ENCODE data around the gene HIVEP1.

The HIVEP1 gene

DNA sequence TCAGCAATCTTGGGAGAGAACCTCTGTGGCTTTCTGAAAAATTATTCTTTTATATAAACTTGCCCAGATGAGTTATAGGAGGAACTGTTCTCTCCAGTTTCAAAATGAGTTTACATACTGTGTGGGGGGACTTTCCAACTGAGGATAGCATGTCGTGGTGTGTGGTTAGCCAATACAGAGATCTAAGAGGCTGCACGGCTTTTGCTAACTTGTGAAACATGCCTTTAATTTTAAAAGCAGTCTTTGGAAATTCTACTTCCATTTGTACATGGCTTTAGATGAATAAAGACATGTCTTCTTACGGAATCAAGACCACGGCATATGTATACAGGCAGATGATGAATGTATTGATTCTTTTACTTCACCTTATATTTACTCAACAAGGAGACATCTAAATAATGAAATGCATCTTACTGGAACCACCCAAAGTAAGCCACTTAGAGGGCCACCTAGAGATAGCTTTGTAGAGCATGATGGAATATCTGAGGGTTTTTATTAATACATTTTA lies 39.8 kb downstream of the HIVEP1 start:
- H3K27ac ChIP-seq = no peak overlapping the region
- TF ChIP-seq, protein P1, sequence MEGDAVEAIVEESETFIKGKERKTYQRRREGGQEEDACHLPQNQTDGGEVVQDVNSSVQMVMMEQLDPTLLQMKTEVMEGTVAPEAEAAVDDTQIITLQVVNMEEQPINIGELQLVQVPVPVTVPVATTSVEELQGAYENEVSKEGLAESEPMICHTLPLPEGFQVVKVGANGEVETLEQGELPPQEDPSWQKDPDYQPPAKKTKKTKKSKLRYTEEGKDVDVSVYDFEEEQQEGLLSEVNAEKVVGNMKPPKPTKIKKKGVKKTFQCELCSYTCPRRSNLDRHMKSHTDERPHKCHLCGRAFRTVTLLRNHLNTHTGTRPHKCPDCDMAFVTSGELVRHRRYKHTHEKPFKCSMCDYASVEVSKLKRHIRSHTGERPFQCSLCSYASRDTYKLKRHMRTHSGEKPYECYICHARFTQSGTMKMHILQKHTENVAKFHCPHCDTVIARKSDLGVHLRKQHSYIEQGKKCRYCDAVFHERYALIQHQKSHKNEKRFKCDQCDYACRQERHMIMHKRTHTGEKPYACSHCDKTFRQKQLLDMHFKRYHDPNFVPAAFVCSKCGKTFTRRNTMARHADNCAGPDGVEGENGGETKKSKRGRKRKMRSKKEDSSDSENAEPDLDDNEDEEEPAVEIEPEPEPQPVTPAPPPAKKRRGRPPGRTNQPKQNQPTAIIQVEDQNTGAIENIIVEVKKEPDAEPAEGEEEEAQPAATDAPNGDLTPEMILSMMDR (IDR thresholded peaks at IDR 0.05) = no peak
- TF ChIP-seq ZFX (IDR thresholded peaks at IDR 0.05; ENCODE audit: borderline replicate concordance) = no peak

DNA sequence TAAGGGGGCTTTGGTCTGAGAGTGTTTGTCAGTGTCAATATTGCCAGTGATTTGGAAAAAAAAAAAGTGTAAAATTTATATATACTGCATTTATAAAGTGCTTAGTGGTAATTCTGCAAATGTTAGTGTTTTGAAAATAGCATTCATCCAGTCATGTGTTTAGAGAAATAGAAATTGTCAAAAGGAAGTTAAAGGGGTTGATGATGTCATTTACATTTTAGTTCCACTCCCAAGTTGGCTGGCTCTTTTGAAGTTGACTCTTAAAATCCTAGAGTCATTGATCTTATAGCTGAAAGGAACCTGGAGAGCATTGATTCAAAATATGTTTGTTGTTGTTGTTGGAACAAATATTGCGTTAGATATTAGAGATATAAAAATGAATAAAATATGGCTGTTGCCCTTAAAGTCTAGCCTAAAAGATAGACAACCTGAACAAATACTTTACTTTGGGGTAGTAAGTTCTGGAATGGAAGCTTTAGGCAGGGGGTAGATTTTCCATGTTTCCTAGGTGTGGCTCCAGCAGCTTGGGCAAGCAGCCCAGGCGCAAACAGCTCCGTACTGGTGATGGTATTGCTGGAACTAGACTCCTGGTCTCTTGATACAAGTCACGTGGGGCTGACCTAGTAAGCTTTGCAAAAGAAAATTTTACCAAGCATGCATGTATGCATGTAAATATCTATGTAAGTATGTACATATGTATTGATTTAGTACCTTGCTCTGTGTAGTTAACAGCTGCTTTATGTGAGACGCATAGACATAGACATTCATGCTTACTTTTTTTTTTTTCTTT lies 46.3 kb downstream of the HIVEP1 start:
- no peak for TF ChIP-seq ZFX (IDR thresholded peaks at IDR 0.05; ENCODE audit: borderline replicate concordance)
- TF ChIP-seq, protein P1 (IDR thresholded peaks at IDR 0.05) = no peak
- no peak overlapping the region for H3K27ac ChIP-seq

DNA sequence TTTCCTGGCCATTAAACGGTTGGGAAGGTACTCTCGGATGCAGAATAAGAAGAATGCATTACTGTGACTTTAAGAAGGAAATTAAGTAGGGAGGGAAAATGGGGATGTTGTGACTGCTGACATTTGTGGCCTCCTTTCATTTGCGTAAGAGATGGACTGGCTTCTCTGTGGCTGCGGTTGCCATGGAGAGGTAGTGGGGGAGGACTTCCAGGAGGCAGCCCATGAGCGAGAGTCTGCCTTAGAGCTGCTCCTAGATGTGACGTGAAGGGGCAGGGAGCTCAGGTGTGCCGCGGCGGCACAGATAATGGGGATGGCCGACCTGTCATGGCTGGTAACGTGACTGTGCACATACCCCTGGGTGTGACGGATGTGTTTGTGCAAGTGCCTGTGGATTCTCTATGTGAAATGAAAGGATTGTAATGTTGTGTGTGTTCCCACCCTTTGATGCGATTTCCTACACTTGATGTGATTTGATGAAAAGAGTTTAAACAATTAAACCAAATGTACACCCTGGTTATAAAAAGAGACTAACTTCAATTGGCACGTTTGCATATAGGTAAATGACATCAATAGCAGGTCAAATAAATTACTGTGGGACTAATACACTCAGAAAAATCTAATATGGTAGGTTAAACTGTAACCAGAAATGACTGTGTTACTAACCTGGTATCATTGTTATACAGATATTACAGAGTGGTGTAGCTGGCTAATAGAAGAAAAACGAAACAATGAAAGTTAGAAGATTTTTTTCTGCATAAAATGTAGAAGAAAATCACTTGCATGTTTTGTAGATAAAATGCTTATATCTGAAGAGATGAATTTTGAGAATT lies 48.9 kb downstream of the HIVEP1 start:
- no peak overlapping the region for H3K27ac ChIP-seq
- TF ChIP-seq, protein P1 (IDR thresholded peaks at IDR 0.05) = no peak
- TF ChIP-seq ZFX (IDR thresholded peaks at IDR 0.05; ENCODE audit: borderline replicate concordance) = no peak

DNA sequence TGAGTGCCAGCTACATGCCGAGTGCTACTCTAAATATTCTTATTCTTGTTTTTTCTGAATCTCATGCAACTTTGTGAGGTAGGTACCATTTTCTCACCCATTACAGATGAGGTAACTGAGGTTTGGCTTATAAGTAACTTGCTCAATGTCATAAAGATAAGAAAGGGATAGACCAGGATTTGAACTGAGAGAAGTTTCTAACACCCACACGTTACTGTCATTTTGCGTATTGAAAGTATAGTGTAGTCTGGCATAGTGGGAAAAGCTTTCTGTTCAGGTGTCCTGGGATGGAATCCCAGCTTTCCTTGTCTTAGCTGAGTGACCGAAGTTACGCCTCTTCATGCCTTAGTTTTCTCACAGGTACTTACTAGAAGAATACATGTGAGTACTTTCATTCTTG lies 50.5 kb downstream of the HIVEP1 start:
- TF ChIP-seq, protein P1 (IDR thresholded peaks at IDR 0.05) = no peak
- H3K27ac ChIP-seq = no peak overlapping the region

DNA sequence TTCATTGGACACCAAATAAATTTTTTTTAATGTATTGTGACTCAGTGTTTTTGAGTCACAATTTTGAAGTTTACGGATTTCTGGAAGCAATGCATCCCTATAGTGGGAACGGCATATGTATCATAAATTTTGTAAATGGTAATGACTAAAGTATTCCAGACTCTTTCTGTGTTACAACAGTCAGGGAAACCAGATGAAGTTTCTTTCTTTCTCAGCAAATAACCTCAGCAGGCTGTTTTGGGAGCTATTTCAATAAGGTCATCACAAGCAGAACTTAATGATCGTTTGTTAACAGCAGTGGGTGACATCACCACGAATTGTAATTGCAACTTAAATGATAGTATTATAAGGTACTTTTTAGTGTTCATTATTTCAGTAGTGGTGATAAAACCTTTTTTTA lies 52.0 kb downstream of the HIVEP1 start:
- H3K27ac ChIP-seq = no peak overlapping the region
- TF ChIP-seq ZFX (IDR thresholded peaks at IDR 0.05; ENCODE audit: borderline replicate concordance) = no peak
- TF ChIP-seq, protein P1 (IDR thresholded peaks at IDR 0.05) = no peak

DNA sequence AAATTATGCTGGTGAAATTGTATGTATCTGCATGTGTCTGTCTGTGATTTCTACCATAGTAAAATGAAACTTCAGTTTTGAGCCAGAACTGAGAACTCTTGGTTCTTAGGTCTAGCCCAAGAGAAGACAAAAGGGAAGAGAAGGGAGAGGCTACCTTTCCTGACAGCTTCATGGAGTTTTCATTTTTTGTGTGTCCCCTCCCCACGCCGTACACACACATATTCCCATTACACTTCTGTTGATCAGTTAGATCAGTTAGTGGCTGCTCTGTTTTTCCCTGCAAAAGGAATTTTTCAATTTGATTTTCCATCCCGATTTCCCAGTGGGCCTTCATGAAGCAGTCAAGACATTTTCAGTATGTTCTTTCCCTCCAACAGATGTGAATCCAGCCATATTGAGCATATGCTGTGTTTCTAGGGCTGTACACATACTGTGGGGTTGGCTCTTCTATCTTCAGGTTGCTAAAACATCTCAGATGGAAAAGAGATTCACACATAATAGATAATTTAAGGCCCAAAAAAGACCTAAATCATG lies 52.5 kb downstream of the HIVEP1 start:
- TF ChIP-seq, protein P1 (IDR thresholded peaks at IDR 0.05) = no peak
- TF ChIP-seq ZFX (IDR thresholded peaks at IDR 0.05; ENCODE audit: borderline replicate concordance) = no peak
- H3K27ac ChIP-seq = no peak overlapping the region
